ENCODE data around the gene TMEM39B.
"Not testable (repeated sequence)": the region's sequence is repeated elsewhere in the genome, so short reads cannot be mapped to it uniquely, and the experiment has no call there.

TMEM39B gene

GRCh38 chr1:32055416-32055815, 17.3 kb upstream of the TMEM39B start:
- Mint-ChIP-seq H3K4me3 (no peak overlapping the region), H3K4me1 (ENCODE audit: low read depth) (peaks cover 2% of the 10 kb centered on the region), H3K36me3 (ENCODE audit: low read depth) (peaks cover 37% of the 10 kb centered on the region), H3K27me3 (ENCODE audit: low read depth) (no peaks in the 10 kb centered on the region), H3K27ac (peak overlapping the region; percentile 36), H3K9me3 (no peaks in the 10 kb centered on the region)

- no peak overlapping the region for H3K27ac Mint-ChIP-seq
- H3K36me3 Mint-ChIP-seq (ENCODE audit: low read depth), result peaks cover 43% of the 10 kb centered on the region
- H3K4me3 Mint-ChIP-seq, result no peak overlapping the region
- no peaks in the 10 kb centered on the region for H3K9me3 Mint-ChIP-seq
- no peaks in the 10 kb centered on the region for H3K27me3 Mint-ChIP-seq (ENCODE audit: low read depth)
- peaks cover 2% of the 10 kb centered on the region for H3K4me1 Mint-ChIP-seq (ENCODE audit: low read depth)
Measured at GRCh38 chr1:32056598-32056997, 16.1 kb upstream of the TMEM39B start.

DNA sequence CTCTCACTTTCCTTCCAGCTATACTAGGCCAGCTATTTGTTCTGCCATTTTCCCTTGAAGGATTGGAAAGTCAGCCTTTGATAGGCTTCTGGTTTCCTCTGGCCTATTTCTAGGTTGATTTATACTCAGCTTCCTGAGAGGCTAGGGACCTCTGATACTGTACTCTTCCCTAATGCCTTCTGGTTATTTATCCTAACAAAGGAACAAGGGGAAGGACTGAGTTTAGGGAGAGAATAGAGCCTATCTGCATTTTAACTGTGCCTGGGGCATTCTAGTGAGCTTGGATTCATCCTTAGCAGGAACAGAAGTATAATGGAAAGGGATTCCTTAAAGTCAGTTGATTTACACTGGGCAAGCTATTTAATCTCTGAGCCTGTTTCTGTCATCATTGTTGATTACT, 11.8 kb upstream of the TMEM39B start:
- H3K4me3 Mint-ChIP-seq, result no peak overlapping the region
- H3K36me3 Mint-ChIP-seq (ENCODE audit: low read depth), result peaks cover 37% of the 10 kb centered on the region
- no peaks in the 10 kb centered on the region for H3K9me3 Mint-ChIP-seq
- peaks cover 2% of the 10 kb centered on the region for H3K4me1 Mint-ChIP-seq (ENCODE audit: low read depth)
- H3K27ac Mint-ChIP-seq, result no peak overlapping the region
- H3K27me3 Mint-ChIP-seq (ENCODE audit: low read depth), result no peaks in the 10 kb centered on the region

- peaks cover 33% of the 10 kb centered on the region for H3K36me3 Mint-ChIP-seq (ENCODE audit: low read depth)
- peaks cover 9% of the 10 kb centered on the region for H3K4me1 Mint-ChIP-seq (ENCODE audit: low read depth)
- no peak overlapping the region for H3K4me3 Mint-ChIP-seq
- H3K27me3 Mint-ChIP-seq (ENCODE audit: low read depth), result no peaks in the 10 kb centered on the region
- H3K27ac Mint-ChIP-seq, result no peak overlapping the region
- no peaks in the 10 kb centered on the region for H3K9me3 Mint-ChIP-seq
Measured at GRCh38 chr1:32062867-32063230, 9.9 kb upstream of the TMEM39B start.

- Mint-ChIP-seq H3K9me3 (no peaks in the 10 kb centered on the region), H3K27ac (peak overlapping the region; percentile 11), H3K4me3 (no peak overlapping the region), H3K27me3 (ENCODE audit: low read depth) (no peaks in the 10 kb centered on the region), H3K36me3 (ENCODE audit: low read depth) (peaks cover 32% of the 10 kb centered on the region), H3K4me1 (ENCODE audit: low read depth) (peaks cover 9% of the 10 kb centered on the region)
Measured at GRCh38 chr1:32063261-32063681, 9.5 kb upstream of the TMEM39B start.

- not testable (repeated sequence) for H3K9me3 Mint-ChIP-seq
Measured at GRCh38 chr1:32065613-32066488, 6.9 kb upstream of the TMEM39B start.

DNA sequence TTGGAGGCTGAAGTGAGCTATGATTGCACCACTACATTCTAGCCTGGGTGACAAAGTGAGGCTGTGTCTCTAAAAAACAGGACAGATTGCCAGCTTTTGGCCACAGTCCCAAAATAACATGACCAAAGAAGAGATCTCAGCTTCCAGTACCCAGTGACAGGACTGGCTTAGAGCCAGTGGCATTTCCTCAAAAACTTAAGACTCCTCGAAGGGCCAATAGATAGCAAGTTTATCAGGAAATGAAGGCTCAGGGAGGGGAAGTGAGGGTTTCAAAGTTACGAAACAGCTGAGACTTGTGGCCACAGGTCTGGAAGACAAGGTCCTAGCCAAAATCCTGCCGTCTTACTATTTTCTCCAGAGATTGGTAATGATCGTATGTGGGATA, 6.3 kb upstream of the TMEM39B start:
- H3K27ac Mint-ChIP-seq, result no peak overlapping the region
- no peaks in the 10 kb centered on the region for H3K27me3 Mint-ChIP-seq (ENCODE audit: low read depth)
- no peak overlapping the region for H3K4me3 Mint-ChIP-seq

More at GRCh38 chr1:32065613-32066488, 6.9 kb upstream of the TMEM39B start:
- peaks cover 15% of the 10 kb centered on the region for H3K4me1 Mint-ChIP-seq (ENCODE audit: low read depth)
- H3K27ac Mint-ChIP-seq; H3K27me3 Mint-ChIP-seq (ENCODE audit: low read depth); H3K4me3 Mint-ChIP-seq: not testable (repeated sequence)
- peaks cover 17% of the 10 kb centered on the region for H3K36me3 Mint-ChIP-seq (ENCODE audit: low read depth)

DNA sequence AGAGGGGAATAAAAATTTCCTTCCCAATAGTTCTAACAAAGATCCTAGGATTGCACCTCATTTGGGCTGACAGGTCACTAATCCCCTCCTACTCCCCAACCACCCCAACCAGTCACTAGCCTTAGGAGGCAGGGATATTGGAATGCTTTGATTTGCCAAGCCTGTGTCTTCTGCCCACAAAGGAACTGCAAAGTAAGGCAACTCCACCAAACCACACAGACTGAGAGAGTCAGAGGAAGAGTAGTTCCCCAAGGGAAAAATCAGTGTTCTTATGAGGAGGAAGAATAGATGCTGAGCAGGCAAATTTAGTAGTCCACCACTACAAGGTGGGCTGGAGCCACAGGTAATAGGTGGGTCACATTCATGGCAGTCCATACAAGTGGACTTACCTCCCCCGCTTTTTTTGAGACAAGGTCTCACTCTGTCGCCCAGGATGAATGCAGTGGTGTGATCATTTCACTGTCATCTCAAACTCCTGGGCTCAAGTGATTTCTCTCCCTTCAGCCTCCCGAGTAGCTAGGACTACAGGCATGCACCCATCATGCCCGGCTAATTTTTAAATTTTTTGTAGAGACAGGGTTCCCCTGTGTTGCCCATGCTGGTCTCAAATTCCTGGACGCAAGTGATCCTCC, 3.7 kb upstream of the TMEM39B start:
- Mint-ChIP-seq H3K27ac (no peak overlapping the region), H3K27me3 (ENCODE audit: low read depth) (no peaks in the 10 kb centered on the region), H3K9me3 (no peaks in the 10 kb centered on the region), H3K4me1 (ENCODE audit: low read depth) (peaks cover 31% of the 10 kb centered on the region), H3K36me3 (ENCODE audit: low read depth) (peaks cover 6% of the 10 kb centered on the region), H3K4me3 (no peak overlapping the region)

More for the DNA sequence above, 6.3 kb upstream of the TMEM39B start:
- peaks cover 14% of the 10 kb centered on the region for H3K36me3 Mint-ChIP-seq (ENCODE audit: low read depth)
- no peaks in the 10 kb centered on the region for H3K9me3 Mint-ChIP-seq
- H3K4me1 Mint-ChIP-seq (ENCODE audit: low read depth), result peaks cover 15% of the 10 kb centered on the region

- Mint-ChIP-seq H3K36me3 (ENCODE audit: low read depth) (peaks cover 2% of the 10 kb centered on the region), H3K4me1 (ENCODE audit: low read depth) (peaks cover 35% of the 10 kb centered on the region), H3K9me3 (no peaks in the 10 kb centered on the region)
Measured at GRCh38 chr1:32071758-32072621, 749 bp upstream of the TMEM39B start.

GRCh38 chr1:32073299-32074229, 825 bp downstream of the TMEM39B start:
- Mint-ChIP-seq H3K27ac (peak overlapping the region; percentile 86), H3K4me3 (peak overlapping the region; percentile 88)

More at GRCh38 chr1:32071758-32072621, 749 bp upstream of the TMEM39B start:
- H3K27ac Mint-ChIP-seq, result peak overlapping the region; percentile 86
- H3K4me3 Mint-ChIP-seq, result peak overlapping the region; percentile 88
- H3K27me3 Mint-ChIP-seq (ENCODE audit: low read depth), result no peaks in the 10 kb centered on the region

GRCh38 chr1:32074841-32075240, 2.1 kb downstream of the TMEM39B start:
- no peaks in the 10 kb centered on the region for H3K9me3 Mint-ChIP-seq
- H3K27me3 Mint-ChIP-seq (ENCODE audit: low read depth), result no peaks in the 10 kb centered on the region
- peaks cover 34% of the 10 kb centered on the region for H3K4me1 Mint-ChIP-seq (ENCODE audit: low read depth)
- H3K4me3 Mint-ChIP-seq, result peak overlapping the region; percentile 30
- H3K27ac Mint-ChIP-seq, result peak overlapping the region; percentile 39
- H3K36me3 Mint-ChIP-seq (ENCODE audit: low read depth), result peaks cover 12% of the 10 kb centered on the region

More at GRCh38 chr1:32073299-32074229, 825 bp downstream of the TMEM39B start:
- H3K36me3 Mint-ChIP-seq (ENCODE audit: low read depth), result peaks cover 9% of the 10 kb centered on the region
- no peaks in the 10 kb centered on the region for H3K9me3 Mint-ChIP-seq
- no peaks in the 10 kb centered on the region for H3K27me3 Mint-ChIP-seq (ENCODE audit: low read depth)
- H3K4me1 Mint-ChIP-seq (ENCODE audit: low read depth), result peaks cover 38% of the 10 kb centered on the region

DNA sequence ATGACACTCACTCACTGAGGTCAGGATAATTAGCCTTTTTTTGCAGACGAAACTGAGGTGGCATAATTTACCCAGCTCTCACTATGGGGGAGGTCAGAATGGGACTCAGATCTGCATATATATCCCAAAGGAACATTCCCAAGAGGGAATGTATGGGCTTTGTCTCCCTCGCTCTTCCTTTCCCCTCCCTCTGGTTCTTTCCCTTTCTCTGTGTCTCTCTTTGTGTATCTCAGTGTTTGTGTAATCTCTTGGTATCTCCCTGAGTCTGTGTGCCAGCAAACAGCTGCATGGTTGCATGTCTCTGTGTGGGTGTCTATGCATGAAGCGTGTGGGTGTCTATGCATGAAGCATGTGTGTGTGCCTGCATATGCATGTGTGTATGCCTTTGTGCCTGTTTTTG, 4.7 kb downstream of the TMEM39B start:
- no peaks in the 10 kb centered on the region for H3K9me3 Mint-ChIP-seq
- H3K27me3 Mint-ChIP-seq (ENCODE audit: low read depth), result no peaks in the 10 kb centered on the region
- no peak overlapping the region for H3K4me3 Mint-ChIP-seq
- peaks cover 23% of the 10 kb centered on the region for H3K4me1 Mint-ChIP-seq (ENCODE audit: low read depth)
- peak overlapping the region; percentile 7 for H3K27ac Mint-ChIP-seq
- H3K36me3 Mint-ChIP-seq (ENCODE audit: low read depth), result peaks cover 19% of the 10 kb centered on the region

DNA sequence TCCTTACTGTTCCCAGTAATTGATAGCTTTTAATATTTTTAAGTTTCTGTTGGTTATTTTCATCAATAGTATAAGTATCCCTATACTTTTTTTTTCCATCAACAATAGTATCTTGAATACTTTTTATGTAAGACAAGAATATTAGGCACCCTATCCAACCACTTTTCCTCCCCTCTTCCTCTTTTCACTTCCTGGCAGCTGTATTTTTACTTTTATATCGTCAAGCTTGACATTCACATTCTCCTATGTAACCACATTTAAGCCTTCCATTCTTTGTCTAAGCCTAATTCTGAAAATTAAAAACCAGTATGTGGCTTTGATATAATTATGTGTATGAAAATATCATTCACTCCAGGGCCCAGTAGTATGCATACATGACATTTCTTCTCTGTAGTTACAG, 9.3 kb downstream of the TMEM39B start:
- H3K27me3 Mint-ChIP-seq (ENCODE audit: low read depth), result no peaks in the 10 kb centered on the region
- peaks cover 3% of the 10 kb centered on the region for H3K4me1 Mint-ChIP-seq (ENCODE audit: low read depth)
- H3K9me3 Mint-ChIP-seq, result no peaks in the 10 kb centered on the region
- peaks cover 34% of the 10 kb centered on the region for H3K36me3 Mint-ChIP-seq (ENCODE audit: low read depth)
- H3K4me3 Mint-ChIP-seq, result no peak overlapping the region
- peak overlapping the region; percentile 22 for H3K27ac Mint-ChIP-seq

All from T-helper 1 cell treated with Interleukin-12 subunit alpha and Interleukin-12 subunit beta and Interleukin-4 antibody, amounts not matched to agents 30 μg/mL and 1 μg/mL, for 36 hours (primary cell).